SIG-M5 treated with dmso at 0.1 percent for 504 hours (cell line): ENCODE results near the gene TMEM178B.

Experiments used
- DNase-seq: peaks from one replicate; lab custom pipeline; 2025; ENCODE audit not compliant: unreplicated experiment; lab: John Stamatoyannopoulos, UW

The TMEM178B gene

DNA sequence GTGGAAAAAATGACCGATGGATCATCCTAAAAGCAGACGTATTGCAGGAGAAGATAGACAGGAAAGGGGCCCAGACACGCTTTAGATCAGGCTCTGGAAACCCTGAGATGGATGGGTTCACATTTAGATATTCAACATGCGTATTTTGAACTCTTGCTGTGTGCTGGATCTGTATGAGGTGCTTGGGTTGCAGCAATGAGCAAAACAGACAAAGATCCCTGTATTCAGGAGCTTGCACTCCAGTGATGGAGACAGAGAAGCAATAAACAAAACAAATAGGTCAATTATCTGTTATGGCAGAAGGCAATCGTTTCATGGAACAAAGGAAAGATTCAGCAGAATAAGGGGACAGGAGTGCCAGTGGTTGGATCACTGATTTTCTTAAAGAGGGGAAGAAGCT is 275.5 kb downstream of the TMEM178B start:
- no peak for DNase-seq

DNA sequence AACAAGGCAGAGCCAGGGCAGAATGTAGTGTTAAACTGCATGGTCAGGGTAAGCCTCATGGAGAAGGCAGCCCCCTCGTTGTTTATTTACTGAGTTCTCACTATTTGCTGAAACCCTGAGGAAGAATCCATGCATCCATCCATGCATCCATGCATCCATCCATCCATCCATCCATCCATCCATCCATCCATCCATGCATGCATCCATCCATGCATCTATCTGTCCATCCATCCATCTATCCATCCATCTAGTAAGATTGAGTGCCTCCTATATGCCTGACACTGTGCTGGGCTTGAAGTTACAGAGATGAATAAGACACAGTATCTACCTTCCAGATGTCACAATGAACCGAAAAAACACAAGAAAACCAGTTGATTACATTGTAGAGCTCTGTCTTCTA is 275.9 kb downstream of the TMEM178B start:
- DNase-seq, result no peak

DNA sequence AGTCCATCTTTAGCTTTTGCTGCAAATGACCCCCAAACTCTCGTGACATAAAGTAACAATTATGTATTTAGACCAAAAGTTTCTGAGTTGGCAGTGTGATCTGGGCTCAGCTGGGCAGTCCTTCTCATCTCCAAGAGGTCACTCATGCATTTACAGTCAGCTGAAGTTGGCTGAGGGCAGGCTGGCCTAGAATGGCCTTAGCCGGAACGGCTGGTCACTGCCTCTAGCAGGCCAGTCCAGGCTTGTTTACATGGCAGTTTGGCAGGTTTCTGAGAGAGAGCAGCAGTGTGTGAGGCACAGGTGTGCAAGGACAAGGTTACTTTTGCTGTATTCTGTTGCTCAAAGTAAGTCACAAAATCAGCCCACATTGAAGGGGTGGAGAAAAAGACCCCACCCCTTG is 277.3 kb downstream of the TMEM178B start:
- DNase-seq, result no peak

DNA sequence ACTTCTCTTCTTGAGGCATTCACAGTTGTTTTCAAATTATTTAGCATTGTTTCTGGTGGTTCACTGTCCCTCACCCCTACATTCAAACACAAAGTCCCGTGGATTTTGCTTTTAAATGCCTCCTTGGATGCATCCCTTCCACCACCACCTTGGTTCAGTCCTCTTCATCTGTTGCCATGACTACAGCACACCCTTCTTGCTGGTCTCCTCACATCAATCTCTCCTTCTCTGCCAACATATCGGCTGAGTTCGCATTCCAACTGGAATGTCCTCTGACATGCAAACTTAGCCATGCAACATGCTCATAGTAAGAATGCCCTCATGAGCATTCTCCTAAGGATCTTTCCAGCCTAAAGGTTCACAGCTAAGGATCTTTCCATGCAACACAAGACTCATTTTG is 279.1 kb downstream of the TMEM178B start:
- no peak for DNase-seq

DNA sequence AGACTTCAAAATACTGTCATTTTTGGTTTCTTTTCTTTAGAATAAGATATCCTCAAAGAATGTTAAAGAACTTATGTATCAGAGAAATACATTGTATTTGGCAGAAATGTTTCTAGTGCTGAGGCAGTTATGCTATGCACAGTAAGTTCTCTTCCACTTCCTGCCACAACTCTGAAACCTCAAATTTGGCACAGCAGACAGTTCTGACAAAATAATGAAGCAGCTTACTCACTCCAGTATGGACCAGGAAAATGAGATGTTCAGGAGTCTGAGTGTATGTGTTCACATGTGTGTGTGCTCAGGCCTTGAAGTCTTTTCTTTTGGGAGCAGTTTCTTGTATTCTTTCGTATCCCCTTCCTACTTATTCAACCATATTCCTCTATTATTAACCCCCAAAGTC is 280.4 kb downstream of the TMEM178B start:
- DNase-seq, result no peak

DNA sequence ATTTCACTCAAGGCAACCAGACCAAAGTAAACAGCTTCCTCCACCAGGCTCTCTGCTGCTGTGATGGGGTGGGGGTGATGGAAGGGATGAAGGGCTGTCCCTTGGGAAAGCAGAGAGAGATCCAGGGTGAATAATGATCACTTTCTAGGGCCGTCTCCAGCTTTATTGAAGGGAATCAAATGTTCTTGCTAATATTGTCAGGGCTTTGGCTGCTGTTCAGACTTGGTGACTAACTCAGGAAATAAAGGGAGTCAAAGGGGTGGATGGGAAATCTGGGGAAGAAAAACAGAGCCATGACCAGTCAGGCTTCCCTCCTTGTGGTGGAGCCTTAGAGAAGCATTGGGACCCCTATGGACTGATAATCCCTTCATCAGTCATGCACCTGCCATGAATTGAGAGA is 281.2 kb downstream of the TMEM178B start:
- no peak for DNase-seq

DNA sequence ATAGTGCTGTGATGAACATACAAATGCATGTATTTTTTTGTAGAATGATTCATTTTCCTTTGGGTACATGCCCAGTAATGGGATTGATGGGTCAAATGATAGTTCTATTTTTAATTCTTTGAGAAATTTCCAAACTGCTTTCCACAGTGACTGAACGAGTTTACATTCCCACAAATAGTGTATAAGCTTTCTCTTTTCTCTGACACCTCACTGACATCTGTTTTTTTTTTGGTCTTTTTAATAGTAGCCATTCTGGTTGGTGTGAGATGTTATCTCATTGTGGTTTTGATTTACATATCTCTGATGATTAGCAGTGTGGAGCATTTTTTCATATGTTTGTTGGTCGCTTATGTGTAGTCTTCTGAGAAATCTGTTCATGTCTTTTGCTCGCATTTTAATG is 282.3 kb downstream of the TMEM178B start:
- no peak for DNase-seq

DNA sequence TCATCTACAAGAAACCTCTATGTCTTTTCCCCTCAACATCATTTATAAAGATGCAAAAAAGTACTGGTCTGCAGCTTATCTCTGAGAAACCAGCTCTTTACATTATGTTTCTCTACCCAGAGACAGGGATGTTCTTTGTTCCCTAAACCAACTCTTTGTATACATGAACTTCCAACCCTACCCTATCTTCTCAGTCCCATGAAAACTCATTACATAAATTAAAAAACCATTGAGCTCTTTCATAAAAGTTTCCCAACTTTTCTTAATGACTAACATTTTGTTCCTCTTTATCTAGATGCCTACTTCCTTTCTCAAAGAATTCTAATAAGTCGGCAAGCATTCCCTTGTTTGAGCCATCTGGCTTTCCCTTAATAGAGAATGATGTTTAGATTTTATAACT is 284.5 kb downstream of the TMEM178B start:
- no peak for DNase-seq

DNA sequence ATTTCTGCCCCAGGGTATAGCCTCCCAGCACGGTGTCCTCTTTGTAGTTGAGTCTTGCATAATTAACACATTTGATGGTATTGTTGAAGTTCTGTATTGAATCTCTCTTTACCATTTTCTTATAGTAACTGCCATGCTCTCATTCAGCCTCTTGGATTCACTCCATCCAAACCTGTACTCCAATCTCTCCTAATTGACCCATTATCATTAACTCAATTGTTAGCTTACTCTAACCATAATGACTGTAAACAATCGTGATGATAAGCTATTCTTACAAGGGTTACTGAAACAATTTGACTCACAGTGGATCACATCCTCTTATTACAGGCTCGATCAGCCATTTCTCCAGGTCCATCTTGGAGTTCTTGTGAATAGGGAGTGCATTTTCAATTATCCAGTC is 285.4 kb downstream of the TMEM178B start:
- DNase-seq, result no peak

DNA sequence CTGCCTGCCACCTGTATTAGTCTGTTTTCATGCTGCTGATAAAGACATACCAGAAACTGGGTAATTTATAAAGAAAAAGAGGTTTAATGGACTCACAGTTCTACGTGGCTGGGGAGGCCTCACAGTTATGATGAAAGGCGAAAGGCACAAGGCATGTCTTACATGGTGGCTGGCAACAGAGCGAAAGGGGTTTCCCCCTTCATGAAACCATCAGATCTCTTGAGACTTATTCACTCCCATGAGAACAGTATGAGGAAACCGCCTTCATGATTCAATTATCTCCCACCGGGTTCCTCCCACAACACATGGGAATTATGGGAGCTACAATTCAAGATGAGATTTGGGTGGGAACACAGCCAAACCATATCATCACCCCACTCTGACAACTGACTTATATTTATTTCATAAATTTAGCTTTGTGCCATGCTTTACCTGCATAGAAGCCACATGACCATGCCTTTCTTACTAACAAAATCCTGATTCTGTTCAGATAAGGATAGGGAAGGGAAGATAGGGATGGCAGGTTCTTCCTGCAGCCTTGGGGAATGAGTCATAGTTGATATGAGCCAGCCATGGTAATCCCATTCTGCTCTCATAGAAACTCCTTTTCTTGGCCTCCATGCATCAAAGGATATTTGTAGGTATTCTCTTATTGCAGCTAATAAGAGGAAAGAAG is 286.0 kb downstream of the TMEM178B start:
- no peak for DNase-seq

DNA sequence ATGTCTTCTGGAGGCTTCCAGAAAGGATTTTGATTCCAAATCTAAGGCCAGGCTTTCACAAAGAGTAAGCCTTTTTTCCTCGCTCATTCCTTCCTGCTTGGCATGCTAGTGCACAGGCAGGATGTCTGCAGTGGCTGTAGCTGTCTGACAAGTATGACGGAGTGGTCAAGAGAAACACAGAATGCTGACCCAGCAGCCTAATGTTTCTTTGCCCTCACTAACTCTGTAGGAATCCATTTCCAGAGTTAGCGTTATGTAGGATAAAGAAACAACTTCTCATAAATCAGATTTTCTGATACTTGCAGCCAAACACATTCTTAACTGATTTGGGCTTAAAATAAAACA is 286.5 kb downstream of the TMEM178B start:
- DNase-seq, result no peak

DNA sequence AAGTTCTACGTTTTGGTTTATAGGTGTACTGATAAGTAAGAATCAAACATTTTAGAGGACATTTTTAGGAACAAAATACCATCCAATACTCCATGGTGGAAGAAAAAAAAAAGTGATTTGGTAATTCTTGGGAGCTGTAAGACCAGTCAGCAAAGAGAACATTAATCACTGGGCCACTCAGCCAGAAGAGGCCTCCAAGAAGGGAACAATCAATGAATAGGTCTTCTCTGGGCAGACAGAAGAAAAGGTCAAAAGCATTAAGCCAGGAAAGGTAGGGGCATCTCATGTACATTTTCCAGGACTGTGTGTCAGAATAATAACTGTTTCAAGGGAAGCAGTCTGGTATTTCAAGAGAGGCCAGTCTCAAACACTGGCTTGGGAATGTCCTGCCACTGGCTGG is 286.9 kb downstream of the TMEM178B start:
- no peak for DNase-seq

DNA sequence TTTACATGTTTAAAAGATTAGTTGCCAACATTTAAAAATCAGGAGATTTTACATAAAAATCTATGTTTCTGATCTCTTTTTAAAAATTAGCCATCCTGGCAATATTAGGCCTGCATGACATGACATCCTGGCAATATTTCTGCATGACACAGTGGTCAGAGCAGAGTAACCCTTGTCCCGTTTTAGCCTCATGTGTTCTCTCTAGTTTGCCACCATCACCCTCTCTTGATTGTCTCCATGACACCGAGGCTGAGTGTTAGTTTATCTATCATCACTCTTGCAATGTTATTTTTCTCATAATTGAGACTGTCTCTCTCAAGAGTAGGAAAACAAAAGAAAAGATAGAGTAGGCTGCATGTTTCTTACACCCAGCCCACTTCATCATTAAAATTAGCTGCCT is 287.6 kb downstream of the TMEM178B start:
- no peak for DNase-seq

DNA sequence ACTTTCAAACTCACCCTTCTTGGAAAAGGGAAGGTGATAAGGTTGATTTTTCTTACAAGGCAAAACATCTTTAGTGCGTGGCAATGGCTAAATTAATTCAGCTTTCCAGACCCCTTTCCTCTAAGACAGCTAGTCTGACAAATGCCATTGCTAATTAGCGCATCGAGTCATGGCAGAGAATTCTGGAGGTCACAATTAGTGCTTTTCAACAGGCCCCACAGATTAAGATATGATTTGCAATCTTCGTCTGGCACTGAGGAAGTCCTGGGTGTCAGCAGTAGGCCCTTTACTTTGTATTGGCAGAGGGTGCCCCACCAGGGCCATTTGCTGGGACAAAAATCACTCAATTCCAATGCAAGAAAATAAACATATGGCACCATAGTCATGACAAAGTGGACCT is 288.1 kb downstream of the TMEM178B start:
- no peak for DNase-seq

DNA sequence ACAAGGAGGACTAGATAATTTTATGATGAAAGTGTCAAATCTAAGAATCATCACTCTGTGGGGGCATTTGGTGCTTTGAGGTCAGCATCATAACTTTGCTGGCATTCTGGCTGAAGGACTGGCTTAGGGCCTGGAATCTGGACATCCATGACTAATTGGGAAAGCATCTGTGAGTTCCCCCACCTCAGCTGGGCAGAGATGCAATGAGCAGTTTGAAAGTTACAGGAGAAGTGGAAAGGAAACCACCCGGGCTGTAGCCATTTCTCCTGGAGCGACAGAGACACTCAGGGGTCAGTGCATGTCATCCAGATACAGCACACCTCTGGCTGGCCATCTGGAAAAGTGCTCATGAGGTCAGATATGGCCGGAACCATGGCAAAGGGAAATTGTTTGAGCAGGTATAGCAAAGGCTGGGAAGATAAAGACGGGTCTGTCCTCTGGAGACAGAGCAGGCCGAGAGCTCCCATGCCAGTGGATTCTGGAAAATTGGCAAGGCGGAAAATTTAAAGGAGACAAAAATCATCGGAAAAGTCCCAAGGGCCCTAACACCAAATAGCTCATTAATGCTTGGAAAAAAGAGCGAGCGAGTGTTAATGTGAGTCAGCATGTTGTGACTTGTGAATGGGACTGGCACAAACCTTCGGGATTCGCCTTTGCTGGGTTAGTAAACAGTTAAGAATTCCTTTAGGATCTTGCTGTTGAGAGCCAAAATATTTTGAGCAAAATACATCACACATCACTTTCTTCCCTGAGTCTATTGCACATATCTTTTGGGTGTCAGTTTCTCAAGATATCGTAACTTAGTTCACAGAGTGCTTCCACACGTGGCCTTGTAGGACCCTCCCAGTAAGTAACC is 288.9 kb downstream of the TMEM178B start:
- no peak for DNase-seq

DNA sequence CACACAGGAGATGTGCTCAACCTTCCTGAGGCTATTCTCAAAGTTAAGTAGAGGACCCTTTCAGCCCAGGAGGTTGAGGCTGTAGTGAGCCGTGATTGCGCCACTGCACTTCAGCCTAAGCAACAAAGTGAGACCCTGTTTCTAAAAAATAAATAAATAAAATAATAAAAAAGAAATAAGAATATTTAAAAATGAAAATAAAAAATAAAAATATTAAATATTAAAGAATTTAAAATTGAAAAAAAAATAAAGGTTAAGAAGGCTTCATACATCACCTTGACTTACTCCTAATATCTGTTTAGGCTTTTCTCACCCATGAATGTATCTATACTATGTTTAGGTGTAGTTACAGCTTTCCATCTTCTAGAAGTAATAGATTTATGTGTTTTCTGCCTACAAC is 289.9 kb downstream of the TMEM178B start:
- DNase-seq, result no peak

DNA sequence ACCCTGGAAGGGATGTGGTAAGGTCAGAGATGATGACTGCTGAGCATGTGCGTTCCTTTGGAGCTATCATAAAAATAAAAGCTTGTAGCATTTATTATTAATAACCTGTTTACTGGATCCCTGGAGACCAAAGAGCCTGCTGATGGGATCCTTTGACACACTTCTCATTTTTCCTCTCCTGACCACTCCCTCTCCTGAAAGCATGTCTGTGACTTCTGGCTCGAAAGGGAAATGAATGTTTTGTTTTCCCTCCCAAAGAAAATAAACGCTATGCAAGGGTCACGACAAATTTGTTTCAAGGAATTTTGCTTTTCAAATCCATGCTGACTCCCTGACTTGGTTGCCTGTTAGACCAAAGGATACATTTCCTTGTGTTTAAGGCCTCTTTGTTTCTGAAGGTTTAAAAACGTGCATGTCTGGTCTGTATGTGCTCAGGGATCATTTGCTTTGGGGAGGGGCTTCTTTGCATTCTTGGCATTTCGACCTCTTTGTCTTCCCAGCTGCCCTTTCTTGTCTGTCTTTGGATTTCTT is 292.3 kb downstream of the TMEM178B start:
- no peak for DNase-seq

DNA sequence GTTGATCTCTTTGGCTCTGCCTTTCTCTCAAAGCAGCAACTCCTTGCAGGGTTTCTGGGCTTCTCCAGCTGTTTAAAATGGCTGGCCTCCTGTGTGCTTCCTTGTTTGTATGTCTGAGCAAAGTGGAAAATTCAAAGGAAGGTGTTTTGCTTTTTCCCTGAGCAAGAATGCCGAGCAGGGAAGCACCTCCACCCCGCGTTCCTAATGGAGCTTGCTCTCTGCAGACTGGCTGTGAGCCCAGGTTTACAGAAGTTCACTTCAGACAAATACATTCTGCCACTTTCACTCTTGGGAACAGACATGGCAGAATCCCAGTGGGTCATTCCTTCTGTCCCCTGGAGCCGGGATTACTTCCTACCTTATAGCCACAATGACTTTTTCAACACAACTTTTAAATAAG is 295.6 kb downstream of the TMEM178B start:
- DNase-seq, result no peak

DNA sequence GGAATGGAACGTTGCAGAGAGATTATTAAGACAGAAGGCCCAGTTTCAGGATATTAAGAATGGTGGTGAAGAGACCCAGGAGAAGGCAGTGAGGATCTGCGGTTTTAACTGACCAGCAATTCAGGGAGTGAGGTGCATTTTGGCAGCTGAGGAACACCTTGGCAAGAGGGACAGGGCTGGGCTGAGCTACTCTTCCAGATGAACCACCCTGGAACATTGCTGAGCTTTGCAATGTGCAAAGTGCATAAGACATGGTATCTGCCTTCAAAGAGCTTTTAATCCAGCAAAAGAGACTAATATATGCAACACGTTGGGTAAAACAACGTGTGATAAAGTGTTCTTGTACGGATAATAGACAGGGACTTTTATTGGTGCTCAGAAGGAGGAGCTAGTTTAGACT is 296.3 kb downstream of the TMEM178B start:
- DNase-seq, result no peak

DNA sequence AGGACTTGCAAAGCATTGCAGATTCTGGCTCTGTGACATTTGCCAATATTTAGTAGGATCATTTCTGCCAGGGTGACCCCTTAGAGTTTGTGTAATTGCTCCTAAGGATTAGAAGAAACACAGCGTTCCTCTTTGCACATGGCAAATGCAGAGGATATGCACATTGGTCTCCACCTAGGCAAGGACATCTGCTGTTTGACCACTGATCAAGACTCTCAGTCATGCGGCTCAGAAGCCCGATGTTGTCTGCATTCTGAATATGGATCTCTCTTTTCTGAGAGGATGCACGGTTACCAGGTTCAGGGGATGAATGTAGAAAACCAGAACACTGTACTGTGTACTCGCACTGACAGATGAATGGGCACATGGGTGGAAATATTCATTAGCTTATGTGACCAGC is 296.8 kb downstream of the TMEM178B start:
- DNase-seq, result no peak

DNA sequence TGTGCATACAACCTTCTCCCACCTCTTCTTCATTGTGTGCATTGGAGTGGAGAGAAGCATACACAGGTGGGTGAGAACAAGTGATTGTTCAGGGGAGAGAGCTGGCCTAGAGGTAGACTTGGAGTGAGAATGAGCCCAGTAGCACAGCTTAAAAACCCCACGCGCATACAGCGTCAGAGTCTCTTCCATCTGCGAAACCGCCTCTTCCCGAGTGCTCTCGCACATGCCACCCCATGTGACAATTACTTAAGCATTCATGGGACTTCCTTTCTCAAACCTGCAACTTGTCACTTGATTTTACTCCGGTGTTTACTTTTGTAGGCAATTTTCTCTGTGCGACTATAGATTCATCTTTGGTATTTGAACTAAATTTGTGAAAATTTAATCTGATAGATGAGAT is 300.6 kb downstream of the TMEM178B start:
- DNase-seq, result no peak

DNA sequence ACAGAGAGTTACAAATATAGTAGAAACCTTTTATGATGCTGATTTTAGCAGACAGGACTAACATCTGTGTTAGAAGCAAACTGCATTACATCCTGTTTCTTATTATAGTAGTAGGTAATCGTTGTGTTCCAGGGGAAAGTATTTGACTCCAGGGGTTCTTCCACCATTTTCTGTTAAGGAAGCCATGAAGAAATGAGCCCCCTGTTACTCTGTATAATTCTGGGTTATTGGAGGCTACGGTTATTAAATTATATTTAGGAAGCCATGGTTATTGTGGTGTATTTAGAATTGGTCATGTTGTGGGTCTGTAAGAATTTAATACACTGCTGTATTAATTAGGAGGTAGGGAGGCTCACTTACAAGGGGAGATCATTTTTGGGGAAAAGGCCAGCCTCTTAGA is 301.6 kb downstream of the TMEM178B start:
- no peak for DNase-seq

DNA sequence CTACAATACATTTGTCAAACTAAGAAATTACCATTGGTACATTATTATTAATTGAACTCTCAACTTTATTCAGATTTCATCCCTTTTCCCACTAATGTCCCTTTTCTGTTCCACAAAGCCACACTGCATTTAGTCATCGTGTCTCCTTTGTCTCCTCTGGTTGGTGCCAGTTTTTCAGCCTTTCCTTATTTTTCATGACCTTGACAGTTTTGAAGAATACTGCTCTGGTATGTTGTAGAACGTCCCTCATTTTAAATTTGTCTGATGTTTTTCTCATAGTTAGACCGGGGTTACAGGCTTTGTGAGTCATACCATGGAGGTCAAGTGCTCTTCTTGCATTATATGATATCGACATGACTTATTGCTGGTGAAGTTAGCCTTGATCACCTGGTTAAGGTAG is 304.0 kb downstream of the TMEM178B start:
- no peak for DNase-seq
